Measurements from ENCODE around the gene OCSTAMP.

OCSTAMP gene

DNA sequence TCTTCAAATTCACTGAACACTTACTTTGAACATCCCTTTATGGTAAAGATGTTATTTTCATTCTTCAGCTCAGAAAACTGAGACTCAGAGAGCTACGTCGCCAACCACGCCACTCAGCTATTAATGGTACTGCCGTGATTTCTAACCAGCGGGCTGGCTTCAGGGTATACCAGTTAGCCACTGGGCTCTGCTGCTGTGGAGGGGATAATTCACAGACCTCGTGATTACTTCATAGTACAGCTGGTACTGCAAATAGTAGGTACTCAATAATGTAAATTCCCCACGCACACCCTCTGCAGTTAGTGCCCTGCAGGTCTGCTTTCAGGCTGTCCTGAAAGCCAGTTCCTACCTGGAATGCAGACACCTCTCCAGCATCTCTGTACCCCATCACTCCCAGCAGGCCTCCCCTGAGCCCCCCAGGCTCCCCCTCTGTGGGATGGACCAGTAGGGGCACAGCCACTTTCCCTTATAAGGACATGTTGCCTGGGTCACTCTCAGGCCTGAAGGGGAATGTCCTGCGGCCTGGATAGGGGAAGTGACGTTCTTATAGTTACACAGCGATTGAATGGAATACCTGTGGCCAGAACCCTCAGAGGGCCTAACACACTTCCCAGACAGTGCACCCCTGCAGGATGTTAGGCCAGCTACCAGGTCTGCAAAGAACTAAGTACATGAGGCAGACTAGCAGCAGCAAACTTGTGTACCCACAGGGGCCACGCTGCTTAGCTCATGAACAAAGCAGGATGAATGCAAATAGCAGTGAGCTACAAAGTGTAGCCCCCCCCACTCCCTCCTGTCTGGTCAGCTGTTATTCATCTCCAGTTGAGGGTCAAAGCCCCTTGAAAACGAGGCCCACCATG, 1.3 kb upstream of the OCSTAMP start:
- peak; percentile 65 for DNase-seq

DNA sequence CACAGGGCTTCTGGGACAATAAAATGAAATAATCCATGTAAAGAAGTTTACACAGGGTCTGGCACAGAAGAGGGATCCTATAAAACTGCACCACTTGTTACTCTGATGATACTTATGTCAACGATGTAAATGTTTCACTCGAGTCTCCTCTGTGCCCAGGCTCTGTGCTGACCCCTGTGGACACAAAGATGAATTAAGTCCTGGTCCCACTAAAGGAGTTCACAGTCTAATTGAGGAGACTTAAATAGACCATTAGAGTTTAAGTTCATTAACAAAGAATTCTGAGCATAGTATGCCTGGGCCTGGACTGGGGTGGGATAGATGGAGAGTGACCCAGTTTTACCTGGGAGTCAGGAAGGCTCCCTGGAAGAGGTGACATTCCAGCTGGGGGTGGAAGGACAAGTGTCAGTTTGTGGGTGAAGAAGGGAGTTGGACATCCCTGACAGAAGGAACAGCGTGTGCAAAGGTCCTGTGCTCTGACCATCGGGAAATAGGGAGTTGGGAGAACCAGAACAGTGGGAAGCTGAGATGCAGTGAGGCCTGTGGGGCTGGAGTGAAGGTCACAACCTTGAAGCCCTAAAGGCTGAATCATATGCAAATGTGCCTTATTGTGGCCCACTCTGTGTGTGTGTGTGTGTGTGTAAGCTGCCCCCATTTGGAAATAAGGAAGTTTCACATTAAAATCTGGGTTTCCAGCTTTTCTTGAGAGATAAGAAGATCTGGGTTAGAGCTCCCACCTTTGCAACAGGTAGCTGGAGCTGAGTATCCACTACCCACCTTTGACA, 1.1 kb downstream of the OCSTAMP start:
- DNase-seq: no peak

DNA sequence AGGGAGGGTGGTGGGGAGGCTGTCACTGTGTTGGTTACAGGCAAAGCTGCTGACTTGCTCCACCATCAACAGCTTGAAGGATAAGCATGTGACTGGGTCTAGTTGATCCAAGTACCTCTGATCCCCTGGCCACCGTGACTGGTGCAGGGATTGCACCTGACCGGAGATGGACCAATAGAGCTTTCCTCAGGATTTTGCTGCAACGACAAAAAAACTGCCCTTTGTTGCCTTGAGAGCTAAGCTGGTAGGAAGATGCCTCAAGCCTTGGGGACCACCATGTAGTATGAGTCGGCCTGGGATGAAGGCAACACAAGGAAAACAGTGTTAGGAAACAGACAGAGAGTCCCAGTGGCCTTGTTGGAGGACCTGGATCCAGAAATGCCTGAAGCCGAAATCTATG, 1.8 kb downstream of the OCSTAMP start:
- DNase-seq: no peak

DNA sequence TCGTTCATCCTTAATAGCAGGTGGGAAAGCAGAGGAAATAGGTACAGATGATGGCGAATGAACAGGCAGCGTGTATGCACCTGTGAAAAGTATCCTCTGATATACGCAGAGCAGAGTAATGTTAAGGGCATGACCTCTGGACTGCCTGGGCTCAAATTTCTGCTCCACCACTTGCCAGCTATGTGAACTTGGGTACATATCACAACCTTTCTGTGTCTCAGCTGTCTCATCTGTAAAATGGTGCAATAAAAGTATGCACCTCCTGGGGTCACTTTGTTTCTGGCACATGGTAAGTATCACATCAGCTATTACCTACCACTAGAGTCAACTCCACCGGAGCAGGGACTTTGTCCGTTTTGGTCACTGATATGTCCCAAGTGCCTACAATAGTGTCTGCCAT, 2.5 kb downstream of the OCSTAMP start:
- no peak for DNase-seq

DNA sequence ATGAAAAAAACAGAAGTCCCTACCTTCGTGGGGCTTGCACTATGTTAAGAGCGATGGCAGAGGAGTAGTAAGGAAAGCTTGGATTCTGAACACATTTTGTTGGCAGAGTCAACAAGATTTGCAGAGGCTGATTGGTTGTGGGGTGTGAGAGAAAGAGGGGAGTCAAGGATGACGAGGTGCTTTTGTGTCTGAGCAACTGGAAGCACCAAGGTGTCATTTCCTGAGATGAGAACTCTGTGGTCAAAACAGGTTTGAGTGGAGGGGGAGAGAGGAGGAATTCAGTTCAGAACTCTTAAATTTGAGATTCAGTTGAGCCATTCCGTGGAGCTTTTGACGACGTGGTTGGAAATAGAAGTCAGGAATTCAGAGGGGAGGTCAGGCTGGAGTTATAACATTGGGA, 3.5 kb downstream of the OCSTAMP start:
- DNase-seq: no peak

DNA sequence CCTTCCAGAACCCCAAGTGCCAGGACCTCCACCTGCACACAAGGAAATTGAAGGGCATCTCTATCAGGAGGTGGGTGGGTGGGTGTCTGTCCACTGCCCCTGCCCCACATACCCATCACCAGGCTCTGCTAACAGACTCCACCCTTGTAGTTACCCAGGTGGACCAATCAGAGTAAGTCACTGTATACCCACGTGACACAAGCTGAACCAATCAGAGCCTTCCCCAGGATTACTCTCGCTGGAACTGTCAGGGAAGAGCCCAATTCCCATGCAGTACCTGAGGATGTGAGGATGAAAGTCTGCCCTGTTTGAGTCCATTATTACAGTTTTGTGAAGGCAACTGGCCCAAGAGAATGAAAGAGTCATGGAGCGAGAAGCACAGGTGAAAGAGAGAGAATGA, 4.2 kb downstream of the OCSTAMP start:
- DNase-seq: no peak

DNA sequence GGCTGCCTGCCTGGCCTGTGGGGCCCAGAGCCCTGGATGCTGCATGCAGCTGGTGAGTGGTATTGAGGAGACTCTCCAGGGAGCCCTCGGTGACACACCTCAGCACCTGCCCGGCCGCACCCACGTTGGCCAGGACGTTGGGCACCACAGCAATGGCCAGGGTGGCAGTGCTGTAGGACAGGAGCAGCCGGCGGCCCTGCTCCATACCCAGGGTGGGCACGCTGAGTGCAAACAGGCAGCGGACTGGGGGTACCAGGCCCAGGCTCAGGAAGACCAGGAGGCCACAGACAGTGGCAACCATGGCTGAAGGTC, 4.7 kb downstream of the OCSTAMP start:
- no peak for DNase-seq

DNA sequence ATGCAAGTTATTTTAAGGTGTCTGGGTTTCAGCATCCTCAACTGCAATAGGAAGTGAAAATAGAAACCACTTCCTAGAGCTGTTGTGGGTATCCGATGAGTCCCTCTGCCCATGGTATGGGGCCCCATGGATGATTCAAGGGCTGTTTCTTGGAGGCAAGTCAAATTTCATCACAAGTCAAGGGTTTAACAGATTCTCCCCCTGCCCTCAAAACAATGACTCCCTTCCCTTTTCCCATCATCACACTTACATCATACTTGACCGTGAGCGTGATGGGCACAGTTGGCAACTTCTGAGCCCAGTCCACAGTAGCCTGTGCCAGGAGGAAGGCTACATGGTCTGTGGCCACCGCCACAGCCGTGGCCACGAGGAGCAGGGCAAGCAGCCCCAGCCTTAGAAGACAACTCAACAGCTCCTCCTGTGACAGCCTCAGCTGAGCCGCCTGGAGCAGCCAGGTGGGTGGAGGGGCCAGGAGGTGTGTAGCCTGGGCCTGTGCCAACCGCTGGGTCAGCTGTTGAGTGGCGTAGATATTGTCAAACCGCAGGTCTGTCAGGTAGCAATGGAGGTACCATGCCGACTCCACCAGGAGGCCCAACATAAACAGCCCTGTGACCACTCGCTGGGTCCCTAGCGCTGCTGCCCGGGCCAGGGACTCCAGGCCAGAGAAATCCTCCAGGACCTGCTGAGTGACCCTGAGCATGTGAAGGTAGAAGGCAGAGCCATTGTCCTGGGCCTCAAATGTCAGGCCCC, 5.2 kb downstream of the OCSTAMP start:
- DNase-seq: no peak

DNA sequence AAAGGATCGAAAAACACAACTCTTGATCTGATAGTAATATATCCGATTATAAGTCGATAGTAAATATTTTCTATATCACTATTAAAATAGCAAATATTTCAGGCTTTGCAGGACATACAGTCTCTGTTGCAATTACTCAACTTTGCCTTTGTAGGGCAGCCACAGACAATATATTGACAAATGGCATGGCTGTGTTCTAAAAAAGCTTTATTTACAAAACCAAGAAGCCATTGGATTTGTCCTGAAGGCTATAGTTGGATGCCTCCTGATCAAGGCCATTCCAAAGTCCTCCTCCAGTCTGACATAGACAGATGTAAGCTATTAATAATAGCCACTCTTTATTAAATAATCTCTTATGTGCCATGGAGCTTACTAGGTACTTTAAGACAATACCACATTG, 5.9 kb downstream of the OCSTAMP start:
- no peak for DNase-seq

DNA sequence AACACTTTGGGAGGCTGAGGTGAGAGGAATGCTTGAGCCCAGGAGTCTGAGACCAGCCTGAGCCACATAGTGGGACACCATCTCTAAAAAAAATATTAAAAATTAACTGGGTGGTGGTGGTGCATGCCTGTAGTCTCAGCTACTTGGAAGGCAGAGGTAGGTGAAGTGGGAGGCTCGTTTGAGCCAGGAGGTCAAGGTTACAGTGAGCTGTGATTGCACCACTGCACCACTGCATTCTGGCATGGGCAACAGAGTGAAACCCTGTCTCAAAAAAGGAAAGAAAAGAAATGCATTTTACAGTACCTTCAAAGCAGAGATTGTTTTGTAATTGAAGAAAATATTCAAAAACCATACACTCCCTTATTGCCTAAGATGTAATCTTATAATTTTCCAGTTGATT, 6.5 kb downstream of the OCSTAMP start:
- no peak for DNase-seq

DNA sequence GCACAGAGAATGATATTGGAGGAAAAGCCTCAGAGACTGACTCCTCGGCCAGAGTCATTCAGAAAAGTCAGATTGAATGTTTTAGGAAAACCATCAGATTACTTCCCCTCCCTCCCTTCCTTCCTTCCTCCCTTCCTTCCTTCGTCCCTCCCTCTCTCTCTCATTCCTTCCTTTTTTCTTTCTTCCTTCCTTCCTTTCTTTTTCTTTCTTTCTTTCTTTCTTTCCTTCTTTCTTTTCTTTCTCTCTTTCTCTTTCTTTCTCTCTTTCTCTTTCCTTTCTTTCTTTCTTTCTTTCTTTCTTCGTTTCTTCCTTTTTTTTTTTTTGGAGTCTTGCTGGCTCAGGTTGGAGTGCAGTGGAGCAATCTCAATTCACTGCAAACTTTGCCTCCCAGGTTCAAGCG, 7.4 kb downstream of the OCSTAMP start:
- DNase-seq: no peak

DNA sequence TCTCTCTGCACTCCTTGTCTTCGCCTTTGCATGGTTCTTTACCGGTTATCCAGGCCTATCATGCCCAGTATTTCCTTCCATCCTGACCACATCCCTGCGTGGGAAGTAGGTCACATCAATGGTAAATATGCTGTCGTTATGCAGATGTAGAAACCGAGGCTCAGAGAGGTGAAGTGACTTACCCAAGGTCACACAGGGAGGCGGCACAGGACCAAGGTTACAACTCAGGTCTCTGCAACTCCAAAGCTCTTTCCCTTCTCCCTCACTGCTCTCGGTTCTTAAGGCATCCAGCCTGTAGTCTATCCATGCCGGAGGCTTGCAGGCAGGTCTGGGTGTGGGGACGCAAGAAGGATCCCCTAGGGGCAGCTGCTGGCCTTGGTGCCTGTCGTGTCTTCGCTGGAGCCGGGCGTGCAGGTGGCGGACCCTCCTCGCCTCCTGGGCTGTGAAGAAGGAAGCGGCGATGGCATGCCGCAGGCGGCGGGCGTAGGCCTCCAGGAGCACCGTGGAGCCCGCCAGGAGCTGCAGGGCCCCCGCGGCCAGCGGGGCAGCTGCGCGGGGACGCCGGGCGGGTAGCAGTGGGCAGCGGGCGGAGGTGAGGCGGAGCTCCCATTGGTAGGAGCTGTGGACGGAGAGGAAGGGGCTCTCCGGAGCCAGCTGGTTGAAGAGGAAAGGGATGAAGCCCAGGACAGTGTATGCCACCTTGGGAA, 9.1 kb downstream of the OCSTAMP start:
- no peak for DNase-seq

DNA sequence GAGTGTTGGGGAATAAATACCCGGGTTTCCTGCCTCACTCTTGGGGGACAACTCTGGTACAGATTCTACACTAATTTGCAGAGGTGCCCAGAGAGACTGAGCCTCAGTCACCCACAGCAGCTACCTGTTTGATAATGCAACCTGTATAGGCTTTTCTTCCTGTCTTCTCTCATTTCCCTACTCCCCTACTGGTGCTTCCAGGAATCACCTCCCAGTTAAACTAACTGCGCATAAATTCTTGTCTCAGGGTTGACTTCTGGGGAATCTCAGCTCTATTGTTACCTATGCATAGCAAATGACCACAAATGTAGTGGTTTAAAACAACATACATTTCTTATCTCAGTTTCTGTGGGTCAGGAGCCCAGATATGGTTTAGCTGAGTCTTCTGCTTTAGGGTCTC, 11.3 kb downstream of the OCSTAMP start:
- no peak for DNase-seq

DNA sequence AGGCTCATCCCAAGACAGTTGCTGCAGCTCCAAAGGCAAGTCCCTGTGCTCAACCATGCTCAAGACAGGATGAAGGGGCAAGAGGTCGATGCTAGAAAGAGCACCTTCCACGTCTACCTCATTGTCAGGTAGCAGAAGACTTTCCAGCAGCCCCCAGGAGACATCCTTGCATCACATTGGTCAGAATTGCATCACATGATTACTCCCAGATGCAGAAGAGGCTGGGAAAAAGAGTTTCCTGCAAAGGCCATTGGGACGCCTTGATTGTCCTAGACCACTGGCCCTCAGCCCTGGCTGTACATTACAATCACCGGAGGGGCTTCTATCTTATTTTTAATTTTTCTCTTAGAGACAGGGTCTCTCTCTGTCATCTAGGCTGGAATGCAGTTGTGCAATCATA, 19.8 kb downstream of the OCSTAMP start:
- DNase-seq: no peak

DNA sequence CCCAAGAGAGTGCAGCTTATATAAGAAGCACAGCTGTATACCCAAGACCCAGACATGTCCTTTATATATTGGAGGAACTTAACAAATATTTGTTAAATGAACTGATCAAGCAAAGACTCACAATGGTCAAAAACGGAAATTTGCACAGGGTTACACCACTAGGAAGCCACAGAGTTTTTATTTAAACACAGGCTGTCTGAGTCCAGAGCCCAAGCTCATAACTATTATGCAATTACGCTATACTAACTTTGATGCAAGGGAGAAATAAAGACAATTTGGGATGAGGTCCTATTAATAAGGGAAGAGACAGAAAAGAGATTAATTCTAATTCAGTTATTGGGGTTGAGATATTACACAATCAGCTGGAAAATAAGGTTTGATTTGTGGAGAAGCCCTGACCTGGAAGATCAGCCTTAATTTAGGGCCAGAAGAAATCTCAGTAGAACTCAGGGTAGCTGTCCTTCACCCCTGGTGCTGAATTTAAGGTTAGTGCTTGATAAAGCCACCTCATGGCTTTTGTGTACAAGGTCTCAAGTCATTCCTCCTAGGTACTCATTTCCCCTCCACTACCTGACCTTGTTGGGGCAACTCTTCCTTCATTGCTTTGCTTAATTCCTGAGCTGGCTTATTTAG, 26.6 kb downstream of the OCSTAMP start:
- no peak for DNase-seq

DNA sequence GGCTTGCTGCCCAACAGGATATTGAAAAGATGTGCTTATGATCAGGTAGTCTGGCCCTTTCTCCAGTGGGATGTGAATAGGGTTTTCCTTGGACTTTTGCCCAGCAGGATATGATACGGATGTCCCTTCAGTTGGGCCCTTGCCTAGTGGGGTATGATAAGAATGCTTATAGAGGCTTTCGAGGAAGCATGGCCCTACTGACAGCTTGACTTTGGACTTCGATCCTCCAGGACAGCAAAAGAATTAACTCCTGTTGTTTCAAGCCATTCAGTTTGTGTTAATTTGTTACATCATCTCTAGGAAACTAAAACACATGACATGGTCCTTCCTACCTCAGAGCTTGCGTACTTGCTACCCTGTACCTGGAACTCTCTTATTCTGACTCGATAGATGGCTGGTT, 27.3 kb downstream of the OCSTAMP start:
- DNase-seq: no peak

DNA sequence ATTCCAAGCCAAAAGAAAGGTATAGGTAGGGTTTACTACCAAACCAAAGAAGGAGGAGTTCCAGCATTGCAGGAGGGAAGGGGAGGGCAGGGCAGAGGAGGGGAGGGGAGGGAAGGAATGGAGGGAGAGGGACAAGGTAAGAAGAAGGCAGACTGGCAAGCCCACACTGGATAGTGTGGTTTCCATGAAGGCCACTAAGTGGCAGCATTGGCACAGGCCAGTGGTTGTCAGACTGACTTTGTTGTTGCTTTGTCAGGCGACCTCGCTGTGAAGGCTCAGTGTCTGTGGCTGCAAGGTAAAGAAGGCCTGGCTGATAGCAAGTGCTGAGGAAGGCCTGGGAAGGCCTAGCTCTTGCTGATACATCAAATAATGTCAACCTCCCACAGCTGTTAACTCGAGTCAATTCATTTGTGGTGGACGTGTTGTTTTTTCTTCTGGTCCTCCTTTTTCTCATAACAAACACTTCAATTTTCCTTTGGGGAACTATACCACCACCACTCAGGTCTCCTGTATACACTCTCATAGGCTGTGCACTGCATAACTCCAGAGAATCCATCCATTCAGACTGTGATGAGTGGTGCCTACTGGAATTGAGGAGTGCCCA, 29.4 kb downstream of the OCSTAMP start:
- DNase-seq: peak; percentile 89

DNA sequence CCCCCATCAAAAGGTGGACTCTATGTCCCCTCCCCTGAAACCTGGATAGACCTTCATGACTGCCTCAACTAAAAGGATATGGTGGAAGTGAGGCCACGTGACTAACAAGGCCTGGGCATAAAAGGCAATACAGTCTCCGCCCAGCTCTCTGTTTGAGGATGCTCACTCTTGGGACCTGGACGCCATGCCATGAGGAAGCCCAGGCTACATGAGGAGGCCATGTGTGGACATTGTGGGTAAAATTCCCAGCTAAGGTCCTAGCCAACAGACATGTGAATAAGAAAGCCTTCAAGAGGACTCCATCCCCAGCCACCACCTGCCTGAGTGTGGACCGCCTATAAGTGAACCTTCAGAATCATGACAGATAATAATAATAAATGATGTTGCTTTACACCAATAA, 29.9 kb downstream of the OCSTAMP start:
- no peak for DNase-seq

DNA sequence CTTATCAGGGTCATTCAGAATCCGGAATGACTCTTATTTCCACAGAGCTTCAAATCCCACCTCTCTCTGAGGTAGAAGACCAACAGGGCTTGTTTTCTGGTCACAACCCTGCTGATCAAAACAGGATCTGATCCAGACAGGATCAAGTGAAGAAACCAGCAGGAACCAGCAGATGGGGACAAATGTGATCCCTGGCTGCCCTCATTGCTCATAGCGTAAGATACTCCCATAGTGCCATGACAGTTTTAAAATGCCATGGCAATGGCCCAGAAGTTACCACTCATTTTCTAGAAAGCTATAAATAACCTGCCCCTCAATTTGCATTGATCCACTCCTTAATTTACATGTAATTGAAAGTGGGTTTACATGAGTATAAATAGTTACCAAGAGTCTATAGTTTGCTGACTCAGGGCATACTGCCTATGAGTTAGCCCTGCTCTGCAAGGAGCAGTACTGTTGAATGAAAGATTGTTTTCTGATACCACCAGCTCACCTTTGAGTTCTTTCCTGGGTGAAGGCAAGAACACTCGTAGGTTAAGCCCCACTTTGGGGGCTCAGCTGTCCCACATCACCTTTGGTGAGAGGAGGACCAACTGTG, 30.9 kb downstream of the OCSTAMP start:
- DNase-seq: no peak

DNA sequence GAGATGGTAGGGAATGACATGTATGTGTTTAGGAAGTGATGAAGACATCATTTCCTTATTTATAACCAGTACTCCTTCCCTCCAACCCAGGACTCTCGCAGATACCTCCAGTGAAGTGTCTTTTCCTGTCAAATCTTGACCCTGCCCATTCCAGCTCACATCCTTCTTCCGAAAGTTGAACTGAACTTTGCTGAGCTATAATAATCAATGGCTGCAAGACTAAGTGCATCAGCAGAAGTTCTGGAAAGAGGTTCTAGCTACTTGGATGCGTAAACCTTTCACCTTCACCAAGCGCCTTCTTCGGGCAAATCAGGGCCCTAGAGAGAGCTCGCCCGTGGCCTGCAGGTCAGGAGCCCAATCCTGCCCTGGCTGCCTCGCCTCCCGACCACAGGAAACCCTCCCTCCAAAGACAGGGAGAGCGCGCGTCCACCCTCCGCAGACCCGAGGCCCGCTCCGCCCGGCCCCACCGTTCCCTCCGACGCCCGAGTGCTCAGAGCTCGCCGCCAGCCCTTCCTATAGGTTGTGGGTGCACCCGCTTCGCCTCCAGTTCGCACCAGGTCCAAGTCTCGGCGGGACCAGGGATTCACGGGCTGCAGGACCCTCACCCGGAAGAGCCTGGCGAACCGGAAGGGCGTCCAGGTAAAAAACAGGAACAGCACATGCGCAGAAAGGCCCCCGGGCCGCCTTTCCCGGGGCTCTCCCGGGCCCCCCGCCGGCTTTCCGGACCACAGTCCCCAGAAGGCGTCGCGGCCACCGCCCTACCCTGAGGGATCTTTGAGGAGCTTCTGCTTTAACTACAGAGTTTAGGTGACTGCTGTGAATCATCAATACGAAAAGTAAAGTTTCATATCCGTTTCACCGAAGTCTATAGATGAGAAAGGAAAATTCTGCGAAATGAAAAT, 37.3 kb downstream of the OCSTAMP start, which contains the start of gene ZNF334:
Gene ZNF334 (minus strand): TSS at position 617 of the 902 bp plus-strand sequence. CDS start 1,457 bp downstream, outside the sequence.
- DNase-seq: peak; percentile 86

DNA sequence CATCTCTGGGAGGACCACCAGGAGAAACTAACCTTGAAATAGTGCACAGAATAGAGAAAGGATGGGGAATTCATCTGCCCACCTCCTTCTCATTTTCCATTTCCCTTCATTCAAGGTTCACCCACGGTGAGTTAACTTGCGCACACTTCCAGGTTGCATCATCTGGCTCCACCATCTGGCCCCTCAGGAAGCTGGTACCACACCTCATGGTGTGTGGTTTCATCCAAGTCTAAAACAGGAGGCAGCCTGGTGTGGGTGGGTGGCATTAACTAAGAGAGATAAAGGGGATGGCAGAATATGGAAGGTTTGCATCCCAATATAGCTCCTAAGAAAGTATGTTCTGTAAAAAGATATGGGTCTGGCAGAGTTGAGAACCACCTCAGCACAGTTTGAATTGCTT, 40.9 kb downstream of the OCSTAMP start:
- DNase-seq: no peak
